Smooth muscle cell of trachea (primary cell): ENCODE measurements around the gene METTL25. TPM values are rescaled to one million over a fixed set of nuclear protein-coding genes. Genes with fewer than 3 reads are reported as not detected.

Experiments
- total RNA-seq: library from RNA; depleted of rRNA; stranded (reverse); fragments of >200 nt; gene quantifications from 2 replicates; pipeline ENCODE4 v1.2.1, GENCODE V29; 2014

Gene METTL25
- 10.9 and 12.1 TPM in 2 replicates for total RNA-seq

GRCh38 chr12:82358200-82359114 lies at the start of gene METTL25, which contains the start of gene CCDC59:
METTL25 (plus strand) TSS chr12:82358529; CDS start chr12:82358566, 37 bp downstream.
CCDC59 (minus strand) TSS chr12:82358387; CDS start chr12:82358376, 11 bp downstream.

Other genes with a start within 250 kb of the METTL25 start
- gene CCDC59, start 142 bp upstream of the METTL25 start, total RNA-seq: 35.7 and 67.1 TPM in 2 replicates